Erythroblast (primary cell): ENCODE measurements around the gene LRBA.

Experiments used
- GATA1 ChIP-seq: IDR thresholded peaks from 2 replicates; pipeline ENCODE4 v1.6.1; 2011; ENCODE audit warnings: low read depth, mild to moderate bottlenecking, control low read depth, low read length, moderate library complexity
- POLR2A ChIP-seq: IDR thresholded peaks from 2 replicates; pipeline ENCODE4 v1.6.1; 2011; ENCODE audit warnings: mild to moderate bottlenecking, low read length

DNA sequence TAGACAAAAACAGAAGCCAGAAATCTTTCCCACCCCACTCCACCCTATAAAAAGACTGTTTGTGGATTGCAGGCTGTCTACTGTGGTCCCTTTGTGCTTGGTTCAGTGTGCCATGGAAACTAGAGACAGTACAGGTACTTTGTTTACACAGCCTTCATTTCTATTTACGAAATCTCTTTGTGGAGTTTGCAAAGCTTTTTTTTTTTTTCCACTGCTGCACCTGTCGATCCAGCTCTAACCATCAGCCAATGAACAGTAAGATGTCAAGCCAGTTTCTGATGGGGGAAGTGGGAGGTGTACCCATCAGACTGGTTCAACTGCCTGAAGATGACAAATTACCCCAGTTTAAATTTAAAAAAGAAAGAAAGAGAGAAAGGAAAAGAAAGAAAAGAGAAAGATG, 20.2 kb upstream of the LRBA start:
- TF ChIP-seq POLR2A (no peak), GATA1 (no peak)
